Suprapubic skin (tissue), 4 donors: ENCODE measurements around the gene PAK1.

Experiments
- EP300 ChIP-seq: sonication (generic); formaldehyde crosslinking; IDR thresholded peaks from one replicate; pipeline ENCODE4 v1.6.1; 2017; ENCODE audit warnings: antibody characterized with exemption
- POLR2AphosphoS5 ChIP-seq, 3 donors: sonication (generic); formaldehyde crosslinking; IDR thresholded peaks; one replicate each; pipeline ENCODE4 v1.6.1; 2017; ENCODE audit warnings: antibody characterized with exemption in 3 of 3
- TF ChIP-seq, protein P1 (sequence below), 2 donors: fragments of 200-600 bp in 1 of 2; fragments of 450-650 bp in 1 of 2; sonication (generic) in 1 of 2; IDR thresholded peaks; one replicate each; pipeline ENCODE4 v1.5.1; 2016 to 2019; ENCODE audit warnings: antibody characterized with exemption in 2 of 2, mild to moderate bottlenecking in 1 of 2, moderate library complexity in 1 of 2

- TF ChIP-seq EP300 (no peak), POLR2AphosphoS5 (IDR thresholded peaks at IDR 0.05) (no peak)
- TF ChIP-seq, protein P1, sequence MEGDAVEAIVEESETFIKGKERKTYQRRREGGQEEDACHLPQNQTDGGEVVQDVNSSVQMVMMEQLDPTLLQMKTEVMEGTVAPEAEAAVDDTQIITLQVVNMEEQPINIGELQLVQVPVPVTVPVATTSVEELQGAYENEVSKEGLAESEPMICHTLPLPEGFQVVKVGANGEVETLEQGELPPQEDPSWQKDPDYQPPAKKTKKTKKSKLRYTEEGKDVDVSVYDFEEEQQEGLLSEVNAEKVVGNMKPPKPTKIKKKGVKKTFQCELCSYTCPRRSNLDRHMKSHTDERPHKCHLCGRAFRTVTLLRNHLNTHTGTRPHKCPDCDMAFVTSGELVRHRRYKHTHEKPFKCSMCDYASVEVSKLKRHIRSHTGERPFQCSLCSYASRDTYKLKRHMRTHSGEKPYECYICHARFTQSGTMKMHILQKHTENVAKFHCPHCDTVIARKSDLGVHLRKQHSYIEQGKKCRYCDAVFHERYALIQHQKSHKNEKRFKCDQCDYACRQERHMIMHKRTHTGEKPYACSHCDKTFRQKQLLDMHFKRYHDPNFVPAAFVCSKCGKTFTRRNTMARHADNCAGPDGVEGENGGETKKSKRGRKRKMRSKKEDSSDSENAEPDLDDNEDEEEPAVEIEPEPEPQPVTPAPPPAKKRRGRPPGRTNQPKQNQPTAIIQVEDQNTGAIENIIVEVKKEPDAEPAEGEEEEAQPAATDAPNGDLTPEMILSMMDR (IDR thresholded peaks at IDR 0.05), result no peak
Observed at GRCh38 chr11:77467993-77468392, 5.9 kb downstream of the PAK1 start.
